HCT116 (cell line): Measurements from ENCODE around the gene BEND5. TPM values are rescaled to one million over a fixed set of nuclear protein-coding genes. Genes with fewer than 3 reads are reported as not detected.

ENCODE experiments used
- ATAC-seq: fragments of 200-7000 bp; cut with Tn5 transposase; 2 replicates; pipeline ENCODE4 v1.9.1; 2020; ENCODE audit warnings: mild to moderate bottlenecking, moderate library complexity
- BruUV-seq: library from RNA; stranded (reverse); fragments of 400-500 nt; replicated peaks from 2 replicates; lab custom pipeline; 2021; lab: Mats Ljungman, UMichigan
- CTCF ChIA-PET: fragments of 300-600 bp; sonication (Branson Sonifier 250); formaldehyde crosslinking; loops from one replicate; lab custom pipeline; 2021; ENCODE audit warnings: antibody characterized with exemption; lab: Charles Lee
- POLR2A ChIA-PET: fragments of 300-600, 350-600 bp; sonication (Branson Sonifier 250); formaldehyde crosslinking; loops from one replicate; lab custom pipeline; 2021; ENCODE audit warnings: antibody characterized with exemption; lab: Charles Lee
- RAD21 ChIA-PET, 2 experiments: fragments of 300-600 bp; sonication (Branson Sonifier 250); formaldehyde crosslinking; loops; one replicate each; lab custom pipeline; 2023; ENCODE audit warnings: low total read pairs in 2 of 2; ENCODE audit not compliant: uncharacterized antibody in 2 of 2, unreplicated experiment in 2 of 2, low non-redundant PET in 1 of 2; lab: Charles Lee
- DNase-seq: peaks from one replicate; pipeline ENCODE4 v3.0.0-alpha.2; 2010; ENCODE audit warnings: low read depth, low spot score
- H2AFZ ChIP-seq: fragments of 200-600 bp; shearing (Covaris generic), sonication (generic); 2 replicates; pipeline ENCODE4 v1.6.1; 2017; ENCODE audit warnings: low read depth, mixed run types, mixed read lengths, antibody characterized with exemption, low read length; ENCODE audit not compliant: poor library complexity, severe bottlenecking
- H3K27ac ChIP-seq: 2 replicates; pipeline ENCODE4 v1.5.1; 2012; ENCODE audit warnings: low read depth, low read length
- H3K27me3 ChIP-seq: fragments of 200-600 bp; sonication (generic); 2 replicates; pipeline ENCODE4 v1.6.1; 2016; ENCODE audit warnings: mixed run types, low read length, mixed read lengths; ENCODE audit not compliant: insufficient read depth
- H3K36me3 ChIP-seq, 2 experiments: fragments of 200-500 bp in 1 of 2; fragments of 200-600 bp in 1 of 2; sonication (Bioruptor generic) in 1 of 2; sonication (generic) in 1 of 2; 2 replicates each; pipeline versions ENCODE4 v1.5.1 to v1.6.1; 2014 to 2016; ENCODE audit warnings: low read length in 2 of 2, inconsistent platforms in 1 of 2, mixed read lengths in 1 of 2, mixed run types in 1 of 2; ENCODE audit not compliant: insufficient read depth in 2 of 2, control insufficient read depth in 1 of 2
- H3K4me1 ChIP-seq, 2 experiments: fragments of 200-600 bp in 1 of 2; sonication (generic) in 1 of 2; 2 replicates each; pipeline versions ENCODE4 v1.5.1 to v1.6.1; 2012 to 2017; ENCODE audit warnings: low read length in 2 of 2, inconsistent platforms in 1 of 2, mild to moderate bottlenecking in 1 of 2, mixed read lengths in 1 of 2, mixed run types in 1 of 2, moderate library complexity in 1 of 2; ENCODE audit not compliant: insufficient read depth in 2 of 2, control insufficient read depth in 1 of 2
- H3K4me2 ChIP-seq: fragments of 200-600 bp; sonication (generic); 2 replicates; pipeline ENCODE4 v1.6.1; 2017; ENCODE audit warnings: mixed run types, low read length, mixed read lengths
- H3K4me3 ChIP-seq, 2 experiments: fragments of 200-600 bp in 1 of 2; sonication (generic) in 1 of 2; replicated peaks in 1 of 2; 2 replicates each; pipeline ENCODE4 v1.5.1; 2011 to 2016; ENCODE audit warnings: low read length in 2 of 2, control low read depth in 1 of 2, low read depth in 1 of 2, mild to moderate bottlenecking in 1 of 2, mixed read lengths in 1 of 2, mixed run types in 1 of 2
- H3K79me2 ChIP-seq: fragments of 200-600 bp; sonication (generic); 2 replicates; pipeline ENCODE4 v1.6.1; 2017; ENCODE audit warnings: mild to moderate bottlenecking, mixed run types, low read length, moderate library complexity, mixed read lengths; ENCODE audit not compliant: insufficient read depth
- H3K9ac ChIP-seq: fragments of 200-600 bp; sonication (generic); 2 replicates; pipeline ENCODE4 v1.6.1; 2016; ENCODE audit warnings: low read length, mixed read lengths
- H3K9me2 ChIP-seq: fragments of 200-600 bp; sonication (generic), shearing (Covaris generic); 2 replicates; pipeline ENCODE4 v1.6.1; 2017; ENCODE audit warnings: mixed run types, mild to moderate bottlenecking, moderate library complexity; ENCODE audit not compliant: insufficient read depth
- H3K9me3 ChIP-seq, 2 experiments: fragments of 200-500 bp in 1 of 2; fragments of 200-600 bp in 1 of 2; sonication (Bioruptor generic) in 1 of 2; sonication (generic) in 1 of 2; 2 replicates each; pipeline ENCODE4 v1.6.1; 2014 to 2017; ENCODE audit warnings: low read length in 2 of 2, mixed read lengths in 2 of 2, inconsistent platforms in 1 of 2, low read depth in 1 of 2, mild to moderate bottlenecking in 1 of 2, mixed run types in 1 of 2, moderate library complexity in 1 of 2; ENCODE audit not compliant: control insufficient read depth in 1 of 2, insufficient read depth in 1 of 2
- H4K20me1 ChIP-seq: fragments of 200-600 bp; sonication (generic), shearing (Covaris generic); 2 replicates; pipeline ENCODE4 v1.6.1; 2017; ENCODE audit warnings: mixed run types, mild to moderate bottlenecking, moderate library complexity; ENCODE audit not compliant: insufficient read depth
- CBX3 ChIP-seq: IDR thresholded peaks from 2 replicates; pipeline ENCODE4 v1.6.1; 2012; ENCODE audit warnings: low read depth
- CEBPB ChIP-seq: IDR thresholded peaks from 2 replicates; pipeline ENCODE4 v1.6.1; 2012; ENCODE audit warnings: low read depth
- CTCF ChIP-seq, 3 experiments: fragments of 200-600 bp in 1 of 3; sonication (generic) in 1 of 3; IDR thresholded peaks in 2 of 3; conservative IDR thresholded peaks in 1 of 3; 2 replicates each; pipeline ENCODE4 v1.5.1; 2012 to 2017; ENCODE audit warnings: low read depth in 2 of 3, low read length in 2 of 3, antibody characterized with exemption in 1 of 3, borderline replicate concordance in 1 of 3, control low read depth in 1 of 3, mild to moderate bottlenecking in 1 of 3, mixed read lengths in 1 of 3, mixed run types in 1 of 3, moderate library complexity in 1 of 3; ENCODE audit not compliant: insufficient read depth in 1 of 3
- EGR1 ChIP-seq: IDR thresholded peaks from 2 replicates; pipeline ENCODE4 v1.6.1; 2012; ENCODE audit warnings: low read depth
- EZH2phosphoT487 ChIP-seq: fragments of 200-600 bp; IDR thresholded peaks from 2 replicates; pipeline ENCODE4 v1.6.1; 2018; ENCODE audit warnings: antibody characterized with exemption, borderline replicate concordance
- POLR2AphosphoS5 ChIP-seq: IDR thresholded peaks from 2 replicates; pipeline ENCODE4 v1.6.1; 2011; ENCODE audit warnings: mild to moderate bottlenecking, low read depth, low read length, moderate library complexity
- RAD21 ChIP-seq: IDR thresholded peaks from 2 replicates; pipeline ENCODE4 v1.6.1; 2012; ENCODE audit warnings: low read depth, mild to moderate bottlenecking
- REST ChIP-seq: IDR thresholded peaks from 2 replicates; pipeline ENCODE4 v1.6.1; 2012; ENCODE audit warnings: low read depth
- SP1 ChIP-seq: IDR thresholded peaks from 2 replicates; pipeline ENCODE4 v1.6.1; 2012; ENCODE audit warnings: low read depth
- ZFX ChIP-seq: fragments of 450-650 bp; IDR thresholded peaks from 2 replicates; pipeline ENCODE4 v1.6.1; 2017
- intact Hi-C: fragments of 100-400 bp; cut with micrococcal nuclease; formaldehyde crosslinking; loops from 2 replicates; pipeline ENCODE4 v1.10.0; 2022
- total RNA-seq: library from RNA; stranded (reverse); gene quantifications from one replicate; pipeline ENCODE4 v1.2.1, GENCODE V29; 2021; ENCODE audit not compliant: unreplicated experiment
- TF ChIP-seq, protein P1 (sequence below): IDR thresholded peaks from 2 replicates; pipeline ENCODE4 v1.6.1; 2012

Gene BEND5
- total RNA-seq, 1 experiment from 2014 or later: not detected

DNA sequence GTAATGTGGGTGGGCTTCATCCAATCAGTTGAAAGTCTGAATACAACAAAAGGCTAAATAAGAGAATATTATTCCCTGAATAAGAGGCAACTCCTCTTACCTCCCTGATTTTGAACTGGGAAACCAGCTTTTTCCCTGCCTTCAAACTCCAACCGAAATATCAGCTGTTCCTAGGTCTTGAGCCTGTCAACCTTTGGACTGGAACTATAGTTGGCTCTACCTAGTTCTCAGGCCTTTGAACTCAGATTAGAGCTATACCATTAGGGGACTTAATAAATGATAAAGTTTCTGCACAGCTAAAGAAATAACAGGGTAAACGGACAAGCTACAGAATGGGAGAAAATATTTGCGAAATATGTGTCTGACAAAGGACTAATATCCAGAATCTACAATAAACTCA lies 43.8 kb upstream of the BEND5 start (continued):
- TF ChIP-seq REST (no peak), SP1 (no peak), CBX3 (no peak), EGR1 (no peak), ZFX (no peak)
- TF ChIP-seq, protein P1, sequence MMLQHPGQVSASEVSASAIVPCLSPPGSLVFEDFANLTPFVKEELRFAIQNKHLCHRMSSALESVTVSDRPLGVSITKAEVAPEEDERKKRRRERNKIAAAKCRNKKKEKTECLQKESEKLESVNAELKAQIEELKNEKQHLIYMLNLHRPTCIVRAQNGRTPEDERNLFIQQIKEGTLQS: no peak

- no peaks in the 10 kb centered on the region for H3K9me2 ChIP-seq
- no peaks in the 10 kb centered on the region for H3K4me1 ChIP-seq
- no peak overlapping the region for H3K4me3 ChIP-seq
- H3K4me2 ChIP-seq: no peak overlapping the region
- CTCF ChIA-PET: interaction anchor here (0.6 to 1.4 kb wide), 5 partner anchors 23 to 265 kb away, joined by 3 to 21 read pairs (median 3); no protein-coding TSS in a partner anchor
- H3K27ac ChIP-seq: no peak overlapping the region
- ATAC-seq: peak; percentile 96
- BruUV-seq: no TSS peak
- no peaks in the 10 kb centered on the region for H3K9me3 ChIP-seq
- POLR2A ChIA-PET: no interaction called here
- H3K27me3 ChIP-seq: no peaks in the 10 kb centered on the region
- no peaks in the 10 kb centered on the region for H3K79me2 ChIP-seq
- DNase-seq: peak; percentile 8
- H4K20me1 ChIP-seq: no peaks in the 10 kb centered on the region
- RAD21 ChIA-PET: interaction anchor here (0.9 to 1.1 kb wide), 2 partner anchors 140 to 144 kb away, joined by 3 read pairs; no protein-coding TSS in a partner anchor
- intact Hi-C loops: loop anchor here (1.0 to 2.0 kb wide), 2 partner anchors 141 to 245 kb away; no protein-coding TSS in a partner anchor
- H3K9ac ChIP-seq: no peak overlapping the region
- TF ChIP-seq RAD21 (peak; percentile 53), POLR2AphosphoS5 (no peak), CEBPB (no peak), EZH2phosphoT487 (no peak), CTCF (IDR thresholded peaks at IDR 0.05 in 2 of 3, conservative IDR thresholded peaks at IDR 0.05 in 1 of 3; ENCODE audit: borderline replicate concordance in 1 of 3, insufficient read depth in 1 of 3, low read depth in 2 of 3, low read length in 2 of 3) (peak; percentile 12 to 80 (median 68); a peak in 4 of 6 replicates)
- TF ChIP-seq, protein P1: no peak
- no peak overlapping the region for H2AFZ ChIP-seq
- H3K36me3 ChIP-seq: no peaks in the 10 kb centered on the region
Measured at GRCh38 chr1:48817505-48818114, 40.9 kb upstream of the BEND5 start.
